GM12865 (cell line): Measurements from ENCODE around the gene CENPV.

ENCODE experiments used
- DNase-seq: peaks from one replicate; pipeline ENCODE4 v3.0.0; 2010; ENCODE audit warnings: low read depth
- H3K4me3 ChIP-seq: 2 replicates; pipeline ENCODE4 v1.5.1; 2011; ENCODE audit warnings: mild to moderate bottlenecking, low read depth, low read length, control low read depth
- TF ChIP-seq, protein P1 (sequence below): IDR thresholded peaks from 2 replicates; pipeline ENCODE4 v1.5.1; 2011; ENCODE audit warnings: low read length, control low read depth, low read depth, inconsistent platforms; ENCODE audit not compliant: insufficient read depth; ENCODE audit errors: missing control alignments

The CENPV gene

DNA sequence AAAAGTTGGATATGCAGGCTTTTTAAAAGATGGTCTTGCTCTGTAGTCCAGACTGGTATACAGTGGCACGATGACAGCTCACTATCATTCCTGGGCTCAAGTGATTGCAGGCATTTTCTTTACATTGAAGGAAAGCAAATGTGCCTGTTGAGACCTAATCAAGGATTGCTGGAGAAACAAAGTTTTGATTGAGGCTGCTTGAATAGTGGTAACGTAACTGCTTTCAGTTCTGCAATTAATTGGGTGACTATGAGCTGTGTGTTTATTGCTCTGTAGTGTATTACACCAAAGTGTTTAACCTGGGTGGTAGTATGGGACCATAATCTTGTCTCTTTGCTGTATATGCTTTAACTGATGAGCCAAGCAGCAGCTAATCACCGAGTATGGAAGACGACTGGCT is 29.9 kb upstream of the CENPV start:
- TF ChIP-seq, protein P1, sequence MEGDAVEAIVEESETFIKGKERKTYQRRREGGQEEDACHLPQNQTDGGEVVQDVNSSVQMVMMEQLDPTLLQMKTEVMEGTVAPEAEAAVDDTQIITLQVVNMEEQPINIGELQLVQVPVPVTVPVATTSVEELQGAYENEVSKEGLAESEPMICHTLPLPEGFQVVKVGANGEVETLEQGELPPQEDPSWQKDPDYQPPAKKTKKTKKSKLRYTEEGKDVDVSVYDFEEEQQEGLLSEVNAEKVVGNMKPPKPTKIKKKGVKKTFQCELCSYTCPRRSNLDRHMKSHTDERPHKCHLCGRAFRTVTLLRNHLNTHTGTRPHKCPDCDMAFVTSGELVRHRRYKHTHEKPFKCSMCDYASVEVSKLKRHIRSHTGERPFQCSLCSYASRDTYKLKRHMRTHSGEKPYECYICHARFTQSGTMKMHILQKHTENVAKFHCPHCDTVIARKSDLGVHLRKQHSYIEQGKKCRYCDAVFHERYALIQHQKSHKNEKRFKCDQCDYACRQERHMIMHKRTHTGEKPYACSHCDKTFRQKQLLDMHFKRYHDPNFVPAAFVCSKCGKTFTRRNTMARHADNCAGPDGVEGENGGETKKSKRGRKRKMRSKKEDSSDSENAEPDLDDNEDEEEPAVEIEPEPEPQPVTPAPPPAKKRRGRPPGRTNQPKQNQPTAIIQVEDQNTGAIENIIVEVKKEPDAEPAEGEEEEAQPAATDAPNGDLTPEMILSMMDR = no peak
- peak overlapping the region; percentile 83 for H3K4me3 ChIP-seq
- no peak for DNase-seq

DNA sequence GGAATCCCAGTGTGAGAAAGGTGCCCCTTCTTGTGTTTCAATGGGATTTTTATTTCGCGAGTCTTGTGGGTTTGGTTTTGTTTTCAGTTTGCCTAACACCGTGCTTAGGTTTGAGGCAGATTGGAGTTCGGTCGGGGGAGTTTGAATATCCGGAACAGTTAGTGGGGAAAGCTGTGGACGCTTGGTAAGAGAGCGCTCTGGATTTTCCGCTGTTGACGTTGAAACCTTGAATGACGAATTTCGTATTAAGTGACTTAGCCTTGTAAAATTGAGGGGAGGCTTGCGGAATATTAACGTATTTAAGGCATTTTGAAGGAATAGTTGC is 28.2 kb upstream of the CENPV start:
- peak; percentile 66 for DNase-seq
- TF ChIP-seq, protein P1 = no peak
- H3K4me3 ChIP-seq = peak overlapping the region; percentile 83

DNA sequence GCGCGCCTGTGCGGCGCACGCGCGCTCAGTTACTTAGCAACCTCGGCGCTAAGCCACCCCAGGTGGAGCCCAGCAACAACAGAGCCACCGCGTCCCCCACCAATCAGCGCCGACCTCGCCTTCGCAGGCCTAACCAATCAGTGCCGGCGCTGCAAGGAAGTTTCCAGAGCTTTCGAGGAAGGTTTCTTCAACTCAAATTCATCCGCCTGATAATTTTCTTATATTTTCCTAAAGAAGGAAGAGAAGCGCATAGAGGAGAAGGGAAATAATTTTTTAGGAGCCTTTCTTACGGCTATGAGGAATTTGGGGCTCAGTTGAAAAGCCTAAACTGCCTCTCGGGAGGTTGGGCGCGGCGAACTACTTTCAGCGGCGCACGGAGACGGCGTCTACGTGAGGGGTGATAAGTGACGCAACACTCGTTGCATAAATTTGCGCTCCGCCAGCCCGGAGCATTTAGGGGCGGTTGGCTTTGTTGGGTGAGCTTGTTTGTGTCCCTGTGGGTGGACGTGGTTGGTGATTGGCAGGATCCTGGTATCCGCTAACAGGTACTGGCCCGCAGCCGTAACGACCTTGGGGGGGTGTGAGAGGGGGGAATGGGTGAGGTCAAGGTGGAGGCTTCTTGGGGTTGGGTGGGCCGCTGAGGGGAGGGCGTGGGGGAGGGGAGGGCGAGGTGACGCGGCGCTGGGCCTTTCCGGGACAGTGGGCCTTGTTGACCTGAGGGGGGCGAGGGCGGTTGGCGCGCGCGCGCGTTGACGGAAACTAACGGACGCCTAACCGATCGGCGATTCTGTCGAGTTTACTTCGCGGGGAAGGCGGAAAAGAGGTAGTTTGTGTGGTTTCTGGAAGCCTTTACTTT is 27.6 kb upstream of the CENPV start, which contains the start of gene UBB:
Gene UBB, plus strand, starts transcription at position 452 of the 856 bp plus-strand sequence. CDS start 817 bp downstream, outside the sequence.
- TF ChIP-seq, protein P1 = peak; percentile 23
- H3K4me3 ChIP-seq = peak within 1 kb of the TSS; percentile 83

DNA sequence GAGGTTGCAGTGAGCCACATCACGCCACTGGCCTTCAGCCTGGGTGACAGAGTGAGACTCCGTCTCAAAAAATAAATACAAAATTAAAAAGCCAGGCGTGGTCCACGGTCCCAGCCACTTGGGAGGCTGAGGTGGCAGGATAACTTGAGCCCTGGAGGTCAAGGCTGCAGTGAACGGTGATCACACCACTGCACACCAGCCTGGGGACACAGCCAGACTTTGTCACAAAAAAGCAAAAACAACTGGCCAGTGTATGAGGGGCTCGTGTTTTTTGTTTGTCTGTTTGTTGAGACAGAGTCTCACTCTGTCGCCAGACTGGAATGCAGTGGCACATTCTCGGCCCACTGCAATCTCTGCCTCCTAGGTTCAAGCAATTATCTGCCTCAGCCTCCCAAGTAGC is 26.4 kb upstream of the CENPV start:
- DNase-seq = no peak
- no peak overlapping the region for H3K4me3 ChIP-seq

More for the DNA sequence above, 27.6 kb upstream of the CENPV start, which contains the start of gene UBB:
- peak; percentile 99 for DNase-seq

DNA sequence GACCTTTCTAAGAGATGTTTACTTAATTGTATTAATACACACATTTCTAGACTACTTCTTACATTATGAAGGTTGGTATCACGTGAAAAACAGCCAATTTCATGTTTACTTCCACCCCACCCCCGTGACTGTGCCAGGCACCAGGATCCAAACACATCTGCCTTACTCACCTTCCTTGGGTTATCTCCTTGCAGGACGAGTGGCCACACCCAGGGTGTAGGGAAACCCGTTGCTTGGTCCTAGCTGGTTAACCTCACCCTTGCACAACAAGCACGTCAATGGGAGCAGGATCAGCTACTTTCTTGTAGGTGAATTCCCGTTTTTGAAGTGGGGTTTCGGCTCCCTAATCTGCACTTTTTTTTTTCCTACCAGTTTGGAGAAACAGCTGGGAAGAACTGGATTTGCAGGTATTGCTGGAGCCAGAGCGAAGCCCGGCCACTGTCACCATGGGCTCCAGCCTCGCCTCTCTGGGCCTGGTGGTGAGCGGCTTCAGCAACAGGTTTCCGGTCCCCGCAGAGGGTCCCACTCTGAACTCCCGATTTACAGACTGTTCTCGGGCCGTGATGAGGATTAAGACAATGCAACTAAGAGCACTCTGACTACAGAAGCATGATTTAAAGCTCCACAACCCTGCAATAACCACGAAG is 25.5 kb upstream of the CENPV start:
- TF ChIP-seq, protein P1 = no peak
- no peak overlapping the region for H3K4me3 ChIP-seq

More for the DNA sequence above, 26.4 kb upstream of the CENPV start:
- TF ChIP-seq, protein P1 = no peak

DNA sequence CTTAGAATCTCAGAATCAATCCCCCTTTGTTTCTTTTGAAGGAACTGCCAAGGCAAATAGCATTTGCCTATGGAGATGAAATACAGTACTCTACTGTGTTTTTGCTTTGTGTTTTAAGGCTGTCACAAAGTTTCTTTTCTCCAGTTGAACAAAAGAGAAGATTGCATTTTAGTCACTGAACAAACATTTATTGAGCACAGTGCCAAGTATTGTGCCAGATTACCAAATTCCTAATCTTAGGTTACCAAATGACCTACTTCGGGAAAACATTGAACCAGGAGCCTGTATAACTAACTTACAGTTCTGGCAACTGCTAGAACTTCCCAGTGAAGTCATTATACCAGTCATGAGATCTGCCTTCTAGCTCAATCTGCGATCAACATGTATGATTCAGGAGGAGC is 24.7 kb upstream of the CENPV start:
- H3K4me3 ChIP-seq = no peak overlapping the region
- TF ChIP-seq, protein P1 = no peak
- no peak for DNase-seq

More for the DNA sequence above, 25.5 kb upstream of the CENPV start:
- no peak for DNase-seq
